DMS79 treated with DMSO at 0.1 percent for 48 hours (cell line): Measurements from ENCODE around the gene TIE1.

Source experiments
- DNase-seq: peaks from one replicate; lab custom pipeline; 2025; lab: John Stamatoyannopoulos, UW

Gene TIE1

DNA sequence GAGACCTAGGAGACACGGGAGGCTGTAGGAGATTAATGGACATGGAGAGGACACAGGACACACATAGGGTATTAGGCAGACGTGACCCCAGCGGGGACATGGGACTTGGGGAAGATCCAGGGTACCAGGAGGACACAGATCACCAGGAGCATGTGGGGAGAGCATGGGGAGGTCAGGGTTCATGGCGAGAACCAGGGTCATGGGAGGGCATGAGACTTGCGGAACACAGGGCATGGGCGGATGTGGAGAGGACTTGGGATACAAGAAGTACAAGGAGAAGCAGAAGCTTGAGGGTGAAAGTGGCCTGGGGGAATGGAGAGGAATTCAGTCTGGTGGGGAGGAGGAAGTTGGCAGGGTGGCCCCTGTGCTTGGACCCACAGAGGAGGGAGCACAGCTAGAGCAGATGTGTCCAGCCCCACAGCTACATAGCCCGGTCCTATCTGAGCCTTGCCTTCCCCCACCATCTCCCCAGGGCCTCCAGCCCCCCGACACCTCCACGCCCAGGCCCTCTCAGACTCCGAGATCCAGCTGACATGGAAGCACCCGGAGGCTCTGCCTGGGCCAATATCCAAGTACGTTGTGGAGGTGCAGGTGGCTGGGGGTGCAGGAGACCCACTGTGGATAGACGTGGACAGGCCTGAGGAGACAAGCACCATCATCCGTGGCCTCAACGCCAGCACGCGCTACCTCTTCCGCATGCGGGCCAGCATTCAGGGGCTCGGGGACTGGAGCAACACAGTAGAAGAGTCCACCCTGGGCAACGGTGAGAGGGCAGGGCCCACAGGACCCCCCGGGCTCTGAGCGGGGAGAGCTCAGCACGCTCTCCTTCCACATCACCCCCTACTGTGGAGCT, 12.1 kb downstream of the TIE1 start:
- DNase-seq: no peak

- DNase-seq: no peak
These were observed 13.0 kb downstream of the TIE1 start for GRCh38 chr1:43313771-43314170.

DNA sequence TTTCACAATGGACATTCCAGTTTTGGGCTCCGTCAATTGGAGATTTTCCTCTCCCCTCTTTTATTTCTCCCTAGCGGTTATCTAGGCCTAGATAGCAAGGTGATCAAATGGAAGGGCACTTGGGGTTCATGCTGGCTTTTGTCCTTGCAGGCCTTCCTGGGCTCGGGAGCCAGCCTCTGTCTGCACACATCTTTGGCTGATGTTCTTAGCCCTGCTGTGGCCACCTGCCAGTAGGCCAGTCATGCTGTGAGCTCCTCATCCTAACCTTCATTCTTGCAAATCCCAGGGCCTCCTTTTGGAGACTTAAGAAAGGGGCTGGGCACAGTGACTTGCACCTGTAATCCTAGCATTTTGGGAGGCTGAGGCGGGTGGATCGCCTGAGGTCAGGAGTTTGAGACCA, 13.5 kb downstream of the TIE1 start:
- no peak for DNase-seq

DNA sequence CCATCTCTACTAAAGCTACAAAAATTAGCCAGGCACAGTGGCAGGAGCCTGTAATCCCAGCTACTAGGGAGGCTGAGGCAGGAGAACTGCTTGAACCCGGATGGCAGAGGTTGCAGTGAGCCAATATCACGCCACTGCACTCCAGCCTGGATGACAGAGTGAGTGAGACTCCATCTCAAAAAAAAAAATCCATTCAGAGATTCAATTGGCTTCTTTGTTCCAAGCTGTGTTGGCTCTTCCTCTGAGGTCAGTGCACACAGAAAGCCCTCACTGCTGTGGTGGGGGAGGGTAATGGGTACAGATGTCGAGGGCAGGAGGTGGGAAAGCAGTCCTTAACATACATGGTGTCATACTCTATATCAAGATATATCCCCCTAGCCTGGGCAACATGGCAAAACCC, 14.7 kb downstream of the TIE1 start:
- DNase-seq: no peak

GRCh38 chr1:43315963-43316737, 15.4 kb downstream of the TIE1 start:
- no peak for DNase-seq

DNA sequence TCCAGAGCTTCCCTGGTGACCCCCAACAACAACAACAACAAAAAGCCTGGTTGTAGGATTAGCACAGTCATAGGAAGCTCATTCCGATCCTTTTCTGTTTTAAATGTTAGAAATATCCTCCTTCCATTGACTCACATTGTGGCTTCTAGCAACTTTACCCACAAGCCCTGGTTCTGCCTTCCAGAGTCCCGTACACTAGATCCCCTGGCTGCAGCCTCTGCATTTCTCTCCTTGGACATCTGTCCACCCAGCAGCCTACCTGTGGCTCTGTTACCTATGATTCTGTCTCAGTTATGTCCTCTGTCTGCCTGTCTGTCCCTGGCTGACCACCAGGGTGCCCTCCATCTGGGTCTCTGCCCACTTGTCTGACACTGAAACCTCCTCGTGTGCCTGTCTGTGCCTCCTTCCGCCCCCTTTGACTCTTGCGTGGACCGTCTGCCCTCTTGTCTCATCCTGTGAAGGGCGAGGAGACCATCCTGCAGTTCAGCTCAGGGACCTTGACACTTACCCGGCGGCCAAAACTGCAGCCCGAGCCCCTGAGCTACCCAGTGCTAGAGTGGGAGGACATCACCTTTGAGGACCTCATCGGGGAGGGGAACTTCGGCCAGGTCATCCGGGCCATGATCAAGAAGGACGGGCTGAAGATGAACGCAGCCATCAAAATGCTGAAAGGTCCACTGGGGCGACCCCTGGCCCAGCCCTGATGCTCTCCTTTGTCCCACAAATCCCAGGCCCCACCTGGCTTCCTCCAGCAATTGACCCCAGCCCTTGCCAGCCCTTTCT, 16.1 kb downstream of the TIE1 start:
- no peak for DNase-seq

DNA sequence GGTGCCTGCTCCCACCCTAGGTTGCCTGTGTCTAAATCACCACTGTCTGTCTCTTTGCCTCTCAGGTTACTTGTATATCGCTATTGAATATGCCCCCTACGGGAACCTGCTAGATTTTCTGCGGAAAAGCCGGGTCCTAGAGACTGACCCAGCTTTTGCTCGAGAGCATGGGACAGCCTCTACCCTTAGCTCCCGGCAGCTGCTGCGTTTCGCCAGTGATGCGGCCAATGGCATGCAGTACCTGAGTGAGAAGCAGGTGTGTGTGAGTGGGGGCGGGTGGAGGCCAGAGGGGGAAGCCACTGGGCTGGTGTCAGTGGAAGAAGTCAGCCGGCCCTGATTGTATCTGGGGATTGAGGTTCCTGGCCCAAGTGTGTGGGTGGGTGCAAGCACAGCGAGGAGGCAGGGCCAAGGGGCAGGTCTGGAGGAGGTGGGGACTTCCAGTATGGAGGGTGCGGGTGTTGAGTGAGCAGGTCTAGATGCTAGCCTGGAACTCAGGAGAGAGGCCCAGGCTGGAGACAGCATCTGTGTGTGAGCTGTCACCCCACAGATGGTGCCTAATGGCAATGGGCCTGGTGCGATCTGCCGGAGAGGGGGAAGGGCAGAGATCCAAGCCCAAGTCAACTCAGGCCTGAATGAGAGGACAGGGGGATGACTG, 17.2 kb downstream of the TIE1 start:
- DNase-seq: no peak

DNA sequence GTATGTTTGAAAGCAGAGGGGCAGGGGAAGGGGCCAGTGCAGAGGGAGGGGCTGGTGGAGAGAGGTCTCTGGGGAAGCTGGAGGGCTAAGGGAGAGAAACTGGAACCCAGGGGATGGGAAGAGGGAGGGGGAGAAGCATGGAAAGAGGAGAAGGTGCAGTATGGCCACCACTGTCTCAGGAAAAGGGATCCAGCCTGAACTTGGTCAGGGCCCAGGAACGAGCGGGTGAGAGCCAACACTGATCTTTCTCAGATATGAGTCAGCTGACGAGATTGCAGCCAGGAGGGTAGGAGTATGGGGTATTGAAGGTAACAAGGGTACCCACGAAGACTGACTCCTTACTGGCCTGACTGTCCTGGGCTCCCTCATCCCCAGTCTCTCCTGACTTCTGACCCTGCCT, 18.0 kb downstream of the TIE1 start:
- no peak for DNase-seq

GRCh38 chr1:43319288-43319687, 18.5 kb downstream of the TIE1 start:
- DNase-seq: no peak

DNA sequence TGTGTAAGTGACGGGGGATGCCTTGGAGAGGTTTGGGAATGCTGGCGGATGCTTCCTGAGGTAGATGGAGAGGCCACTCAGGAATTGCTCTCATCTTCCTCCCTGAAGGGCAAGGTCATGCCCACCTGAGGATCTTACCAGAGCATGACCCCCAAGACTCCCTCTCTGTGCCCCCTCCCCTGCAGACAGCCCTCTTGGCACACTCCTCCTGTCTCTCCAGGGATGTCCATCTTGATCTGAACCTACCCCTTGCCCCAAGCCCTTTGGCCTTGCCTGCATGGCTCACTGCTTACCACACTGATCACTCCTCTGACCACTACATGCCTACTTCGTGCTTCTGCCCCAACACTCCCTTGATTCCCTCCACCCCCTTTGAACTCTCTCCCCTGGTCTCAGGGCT, 19.0 kb downstream of the TIE1 start:
- no peak for DNase-seq

DNA sequence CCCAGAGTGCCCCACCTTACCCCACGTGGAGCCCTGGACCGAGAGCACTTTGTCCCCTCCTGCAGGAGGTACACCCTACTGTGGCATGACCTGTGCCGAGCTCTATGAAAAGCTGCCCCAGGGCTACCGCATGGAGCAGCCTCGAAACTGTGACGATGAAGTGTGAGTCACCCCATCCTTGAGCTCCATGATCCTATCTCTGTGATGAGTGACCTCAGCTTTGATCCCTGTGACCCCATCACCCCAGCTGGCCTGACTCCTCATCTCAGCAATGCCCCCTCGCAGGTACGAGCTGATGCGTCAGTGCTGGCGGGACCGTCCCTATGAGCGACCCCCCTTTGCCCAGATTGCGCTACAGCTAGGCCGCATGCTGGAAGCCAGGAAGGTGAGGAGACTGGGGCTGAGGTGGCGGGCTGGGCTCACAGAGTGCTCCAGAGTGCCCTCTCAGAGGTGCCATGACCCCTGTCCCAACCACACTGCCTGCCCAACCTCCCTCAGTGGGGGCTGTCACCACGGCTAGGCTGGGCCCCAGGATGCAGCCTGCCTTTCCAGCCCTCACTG, 20.6 kb downstream of the TIE1 start:
- no peak for DNase-seq

GRCh38 chr1:43322506-43322905, 21.7 kb downstream of the TIE1 start:
- no peak for DNase-seq

GRCh38 chr1:43324810-43325209, 24.0 kb downstream of the TIE1 start:
- DNase-seq: no peak

DNA sequence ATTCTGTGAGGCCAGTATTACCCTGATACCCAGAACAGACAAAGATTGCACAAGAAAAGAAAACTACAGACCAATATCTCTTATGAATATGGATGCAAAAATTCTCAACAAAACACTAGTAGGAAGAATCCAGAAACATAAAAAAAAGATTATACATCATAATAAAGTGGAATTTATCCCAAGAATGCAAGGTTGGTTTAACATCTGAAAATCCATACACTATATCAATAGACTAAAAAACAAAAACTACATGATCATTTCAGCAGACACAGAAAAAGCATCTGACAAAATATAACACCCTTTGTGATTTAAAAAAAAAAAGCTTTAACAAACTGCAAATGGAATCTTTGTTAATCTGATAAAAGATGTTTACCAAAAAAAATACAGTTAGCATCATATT, 24.6 kb downstream of the TIE1 start:
- DNase-seq: no peak

- no peak for DNase-seq
These were observed 26.9 kb downstream of the TIE1 start for GRCh38 chr1:43327549-43328292.

DNA sequence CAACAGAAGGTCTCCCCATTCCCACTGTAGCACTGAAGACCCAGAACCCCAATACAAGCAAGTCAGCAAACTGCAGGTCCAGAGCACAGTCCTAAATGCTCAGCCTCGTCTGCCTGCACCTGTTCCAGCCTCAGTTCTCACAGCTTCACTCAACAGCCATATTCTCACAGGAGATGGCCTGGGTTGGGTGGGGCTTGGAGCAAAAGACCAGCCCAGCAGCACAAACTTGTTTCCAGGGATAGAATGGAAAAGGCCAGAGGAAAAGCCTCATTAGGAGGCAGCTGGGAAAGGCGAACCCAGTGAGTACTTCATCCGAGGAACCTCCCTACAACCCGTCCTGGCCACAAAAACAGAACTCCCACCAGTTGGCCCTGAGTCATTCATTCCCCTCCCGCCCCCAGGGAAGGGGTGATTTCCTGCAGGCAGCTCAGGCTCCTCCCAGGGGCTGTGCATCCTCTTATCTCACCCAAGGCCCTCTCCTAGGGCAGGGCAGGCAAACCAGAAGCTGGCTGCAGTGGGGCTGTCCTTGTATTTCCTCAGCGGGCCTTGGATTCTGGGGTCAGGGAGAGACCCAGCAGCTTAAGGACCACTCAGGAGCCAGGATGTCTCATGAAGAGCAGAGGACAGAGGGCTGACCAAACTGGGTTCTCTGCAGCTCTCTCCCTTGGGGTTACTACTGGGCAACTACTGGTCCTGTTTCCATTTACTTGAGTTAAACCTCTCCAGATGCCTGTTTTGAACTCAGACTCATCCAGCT, 29.4 kb downstream of the TIE1 start:
- no peak for DNase-seq

- DNase-seq: no peak
These were observed 30.9 kb downstream of the TIE1 start for GRCh38 chr1:43331688-43332087.

DNA sequence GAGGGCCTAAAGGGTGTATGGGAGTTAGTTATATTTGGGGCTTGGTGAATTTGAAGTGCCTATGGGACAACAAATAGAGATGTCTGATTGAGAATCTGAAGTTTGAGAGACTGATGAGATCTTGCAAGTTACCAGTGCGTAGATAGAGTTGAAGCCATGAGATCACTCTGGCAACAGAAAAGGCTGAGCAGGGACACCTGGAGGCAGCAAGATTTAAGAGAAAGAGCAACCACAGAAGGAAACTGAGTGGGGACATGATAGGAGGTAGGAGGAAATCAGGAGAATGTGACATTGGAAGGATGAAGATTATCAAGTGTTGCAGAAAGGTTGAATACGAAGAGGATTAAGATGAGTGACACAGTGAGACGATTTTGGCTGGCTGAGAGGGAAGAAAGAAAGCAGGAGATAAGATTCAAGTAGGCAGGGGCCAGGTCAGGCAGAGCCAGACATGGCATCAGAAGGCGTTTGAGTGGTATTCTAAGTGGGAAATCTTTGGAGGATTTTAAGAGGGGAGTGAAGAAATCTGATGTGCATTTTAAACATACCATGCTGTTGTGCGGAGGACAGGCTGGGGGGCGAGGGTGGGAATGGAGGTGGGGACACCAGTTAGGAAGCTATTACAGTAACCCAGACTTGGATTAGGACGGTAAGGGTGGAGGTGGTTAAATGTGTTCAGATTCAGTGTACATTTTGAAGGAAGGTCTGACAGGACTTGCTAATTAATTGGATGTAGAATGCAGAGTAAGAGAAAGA, 33.8 kb downstream of the TIE1 start:
- DNase-seq: no peak

- DNase-seq: no peak
These were observed 36.8 kb downstream of the TIE1 start, which contains the start of gene MPL for GRCh38 chr1:43337588-43337987. Gene MPL, plus strand, starts transcription at chr1:43337818. Its CDS starts 31 bp downstream, at chr1:43337849.
